Large intestine (tissue), 3 donors: ENCODE data around the gene MZT2A. TPM values are rescaled to one million over a fixed set of nuclear protein-coding genes. Genes with fewer than 3 reads are reported as not detected.
"Not testable (repeated sequence)": the region's sequence is repeated elsewhere in the genome, so short reads cannot be mapped to it uniquely, and the experiment has no call there.

Experiments
- DNase-seq, 2 donors: peaks; one replicate each; pipeline versions ENCODE4 v3.0.0 to v3.0.0-alpha.2; 2013
- H3K27ac ChIP-seq: one replicate; pipeline ENCODE4 v1.5.1; 2013; ENCODE audit warnings: low read length
- H3K27me3 ChIP-seq: 2 replicates; pipeline ENCODE4 v1.6.1; 2013; ENCODE audit warnings: low read length; ENCODE audit not compliant: control insufficient read depth, insufficient read depth
- H3K36me3 ChIP-seq: 2 replicates; pipeline ENCODE4 v1.6.1; 2013; ENCODE audit warnings: low read length; ENCODE audit not compliant: control insufficient read depth, insufficient read depth
- H3K4me1 ChIP-seq: one replicate; pipeline ENCODE4 v1.6.1; 2013; ENCODE audit warnings: low read length; ENCODE audit not compliant: control insufficient read depth, insufficient read depth
- H3K4me3 ChIP-seq: one replicate; pipeline ENCODE4 v1.5.1; 2013; ENCODE audit warnings: low read length
- H3K9me3 ChIP-seq: one replicate; pipeline ENCODE4 v1.6.1; 2013; ENCODE audit warnings: mild to moderate bottlenecking, low read depth, low read length, moderate library complexity; ENCODE audit not compliant: control insufficient read depth
- WGBS: methylation state at CpG from one replicate; pipeline ENCODE4 v1.1.5; 2013; ENCODE audit warnings: low lambda C conversion rate; ENCODE audit not compliant: insufficient coverage; 5-methylcytosine and 5-hydroxymethylcytosine counted together
- polyA plus RNA-seq: library from polyadenylated mRNA; unstranded; fragments of 120-200 nt; gene quantifications from one replicate; pipeline ENCODE4 v1.2.1, GENCODE V29; 2013

MZT2A gene
- polyA plus RNA-seq, 1 donor = 70.5 TPM

- DNase-seq = not testable (repeated sequence)
- no CpG with 5 or more reads among the region's 9 CpGs for WGBS
Observed at GRCh38 chr2:131478850-131479461, 13.2 kb downstream of the MZT2A start.

GRCh38 chr2:131478074-131478849 is 13.9 kb downstream of the MZT2A start:
- not testable (repeated sequence) for DNase-seq

More at GRCh38 chr2:131478850-131479461, 13.2 kb downstream of the MZT2A start:
- H3K4me3 ChIP-seq, H3K27me3 ChIP-seq, H3K4me1 ChIP-seq, H3K36me3 ChIP-seq, H3K9me3 ChIP-seq, H3K27ac ChIP-seq: not testable (repeated sequence)

GRCh38 chr2:131477227-131477626 is 15.0 kb downstream of the MZT2A start:
- H3K36me3 ChIP-seq, H3K4me1 ChIP-seq, H3K27me3 ChIP-seq, DNase-seq, H3K9me3 ChIP-seq, H3K4me3 ChIP-seq, H3K27ac ChIP-seq: not testable (repeated sequence)
- WGBS = no CpG with 5 or more reads among the region's 1 CpG

More at GRCh38 chr2:131478074-131478849, 13.9 kb downstream of the MZT2A start:
- not testable (repeated sequence) for H3K9me3 ChIP-seq, H3K4me3 ChIP-seq, H3K36me3 ChIP-seq, H3K27ac ChIP-seq, H3K27me3 ChIP-seq, H3K4me1 ChIP-seq
- WGBS = no CpG with 5 or more reads among the region's 18 CpGs

GRCh38 chr2:131476363-131476762 is 15.8 kb downstream of the MZT2A start:
- not testable (repeated sequence) for H3K27ac ChIP-seq, H3K36me3 ChIP-seq, H3K4me3 ChIP-seq, H3K27me3 ChIP-seq, H3K9me3 ChIP-seq, DNase-seq, H3K4me1 ChIP-seq
- no CpG with 5 or more reads among the region's 25 CpGs for WGBS

- WGBS = no CpG with 5 or more reads among the region's 27 CpGs
Observed at GRCh38 chr2:131475831-131476230, 16.4 kb downstream of the MZT2A start, which contains the start of gene TUBA3D. Gene TUBA3D (plus strand): TSS chr2:131476119. CDS start chr2:131476200, 81 bp downstream.

GRCh38 chr2:131473266-131473665 is 18.9 kb downstream of the MZT2A start:
- H3K9me3 ChIP-seq, DNase-seq, H3K36me3 ChIP-seq, H3K27me3 ChIP-seq, H3K27ac ChIP-seq, H3K4me3 ChIP-seq, H3K4me1 ChIP-seq: not testable (repeated sequence)
- WGBS = no CpG with 5 or more reads among the region's 2 CpGs

More at GRCh38 chr2:131475831-131476230, 16.4 kb downstream of the MZT2A start, which contains the start of gene TUBA3D:
- H3K4me1 ChIP-seq = no peaks in the 10 kb centered on the region
- no peaks in the 10 kb centered on the region for H3K36me3 ChIP-seq
- no peak for DNase-seq
- no peak within 1 kb of the TSS for H3K4me3 ChIP-seq
- H3K9me3 ChIP-seq = peaks cover 3% of the 10 kb centered on the region
- H3K27ac ChIP-seq = no peak within 1 kb of the TSS
- no peaks in the 10 kb centered on the region for H3K27me3 ChIP-seq

GRCh38 chr2:131471624-131472023 is 20.6 kb downstream of the MZT2A start:
- H3K4me1 ChIP-seq, H3K36me3 ChIP-seq, H3K4me3 ChIP-seq, H3K27me3 ChIP-seq, H3K9me3 ChIP-seq, H3K27ac ChIP-seq: not testable (repeated sequence)
- DNase-seq = peak in 1 of 2 donors; percentile 25
- WGBS = no CpG with 5 or more reads among the region's 8 CpGs

- H3K9me3 ChIP-seq, H3K4me3 ChIP-seq, H3K27me3 ChIP-seq, DNase-seq, H3K4me1 ChIP-seq, H3K36me3 ChIP-seq, H3K27ac ChIP-seq: not testable (repeated sequence)
- WGBS = no CpG with 5 or more reads among the region's 3 CpGs
Observed at GRCh38 chr2:131470944-131471343, 21.3 kb downstream of the MZT2A start.

- not testable (repeated sequence) for DNase-seq, H3K27ac ChIP-seq, H3K9me3 ChIP-seq, H3K27me3 ChIP-seq, H3K4me3 ChIP-seq, H3K36me3 ChIP-seq, H3K4me1 ChIP-seq
- WGBS = no CpG with 5 or more reads among the region's 10 CpGs
Observed at GRCh38 chr2:131467722-131468121, 24.5 kb downstream of the MZT2A start.

- not testable (repeated sequence) for H3K4me1 ChIP-seq, H3K36me3 ChIP-seq, H3K9me3 ChIP-seq, DNase-seq, H3K27ac ChIP-seq, H3K4me3 ChIP-seq, H3K27me3 ChIP-seq
- no CpG with 5 or more reads among the region's 2 CpGs for WGBS
Observed at GRCh38 chr2:131454914-131455313, 37.3 kb downstream of the MZT2A start.
